Ascending aorta (tissue), 2 donors: ENCODE data around the gene SIRT7. TPM values are rescaled to one million over a fixed set of nuclear protein-coding genes. Genes with fewer than 3 reads are reported as not detected.
A peak's percentile ranks its signal among the peaks of the same experiment; 100 is the strongest.

ENCODE experiments used
- DNase-seq, 2 donors: peaks; one replicate each; pipeline ENCODE4 v3.0.0-alpha.2; 2019; ENCODE audit warnings: low spot score in 2 of 2
- H3K27ac ChIP-seq, 2 donors: fragments of 200-600 bp; sonication (generic); one replicate each; pipeline ENCODE4 v1.5.1; 2016 to 2017; ENCODE audit warnings: mild to moderate bottlenecking in 1 of 2
- H3K27me3 ChIP-seq: fragments of 200-600 bp; sonication (generic); one replicate; pipeline ENCODE4 v1.5.1; 2017
- H3K36me3 ChIP-seq, 2 donors: fragments of 200-600 bp; sonication (generic); one replicate each; pipeline ENCODE4 v1.5.1; 2016
- H3K4me1 ChIP-seq, 2 donors: fragments of 200-600 bp; sonication (generic); one replicate each; pipeline ENCODE4 v1.5.1; 2016 to 2017; ENCODE audit warnings: mild to moderate bottlenecking in 1 of 2
- H3K4me3 ChIP-seq, 2 donors: fragments of 200-600 bp; sonication (generic); one replicate each; pipeline ENCODE4 v1.5.1; 2016 to 2017; ENCODE audit warnings: mild to moderate bottlenecking in 1 of 2
- H3K9me3 ChIP-seq, 2 donors: fragments of 200-600 bp; sonication (generic); one replicate each; pipeline ENCODE4 v1.5.1; 2016
- CTCF ChIP-seq, 3 experiments: fragments of 200-600 bp in 2 of 3; fragments of 450-650 bp in 1 of 3; sonication (generic) in 2 of 3; IDR thresholded peaks; one replicate each; pipeline ENCODE4 v1.5.1; 2016 to 2019; ENCODE audit warnings: antibody characterized with exemption in 3 of 3, mild to moderate bottlenecking in 1 of 3, moderate library complexity in 1 of 3
- intact Hi-C: fragments of 100-400 bp; cut with DNase I; formaldehyde crosslinking; loops from one replicate; pipeline ENCODE4 v1.15.1; 2023
- total RNA-seq: library from RNA; depleted of rRNA; stranded (reverse); fragments of >200 nt; gene quantifications from one replicate; pipeline ENCODE4 v1.1.0, GENCODE V29; 2016

Gene SIRT7
- total RNA-seq, 1 donor from 2014 or later = 32.6 TPM

- Histone ChIP-seq H3K4me1 (peaks cover 11 to 12% of the 10 kb centered on the region in 2 donors), H3K4me3 (no peak overlapping the region), H3K27me3 (peaks cover 29% of the 10 kb centered on the region), H3K36me3 (no peaks in the 10 kb centered on the region), H3K27ac (no peak overlapping the region), H3K9me3 (no peaks in the 10 kb centered on the region)
- intact Hi-C loops = no loop called here
- no peak for DNase-seq
- no peak for TF ChIP-seq CTCF (IDR thresholded peaks at IDR 0.05)
These were observed 44.8 kb upstream of the SIRT7 start for GRCh38 chr17:81962499-81963441.

GRCh38 chr17:81961521-81962498 lies 43.8 kb upstream of the SIRT7 start:
- intact Hi-C loops = no loop called here
- no peak for TF ChIP-seq CTCF (IDR thresholded peaks at IDR 0.05)
- no peak for DNase-seq
- no peak overlapping the region for H3K27ac ChIP-seq
- H3K36me3 ChIP-seq = no peaks in the 10 kb centered on the region
- no peaks in the 10 kb centered on the region for H3K9me3 ChIP-seq
- H3K4me1 ChIP-seq = peaks cover 10 to 11% of the 10 kb centered on the region in 2 donors
- H3K4me3 ChIP-seq = no peak overlapping the region
- peaks cover 29% of the 10 kb centered on the region for H3K27me3 ChIP-seq

DNA sequence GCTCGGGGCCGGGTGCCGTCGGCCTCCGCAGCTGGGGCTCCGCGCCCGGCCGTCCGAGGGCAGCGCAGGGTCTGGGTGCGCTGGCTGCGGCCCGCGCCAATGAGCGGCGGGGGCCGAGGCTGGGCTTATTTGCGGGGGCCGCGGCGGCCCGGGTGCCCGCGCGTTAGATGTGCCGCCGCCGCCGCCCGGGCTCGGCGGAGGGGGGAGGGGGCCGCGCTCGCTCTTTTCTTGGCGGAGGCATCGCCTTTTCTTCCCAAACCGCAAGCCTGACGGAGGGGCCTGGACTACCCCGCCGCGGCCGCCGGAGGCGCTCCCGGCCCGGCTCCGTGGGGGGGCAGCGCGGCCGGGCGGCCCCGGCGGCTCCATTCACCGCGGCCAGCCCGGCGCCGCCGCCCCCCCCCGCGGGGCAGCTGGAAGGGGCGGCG lies 43.1 kb upstream of the SIRT7 start, which contains the start of gene NOTUM:
Gene NOTUM (minus strand): TSS at position 101 of the 425 bp plus-strand sequence. CDS start 278 bp downstream, outside the sequence.
- peak in 1 of 3 experiments; percentile 25 for TF ChIP-seq CTCF (IDR thresholded peaks at IDR 0.05)
- intact Hi-C loops = no loop called here
- Histone ChIP-seq H3K4me3 (peak within 1 kb of the TSS; percentile 50 to 64), H3K36me3 (no peaks in the 10 kb centered on the region), H3K27me3 (peaks cover 29% of the 10 kb centered on the region), H3K4me1 (peaks cover 10 to 11% of the 10 kb centered on the region in 2 donors), H3K27ac (no peak within 1 kb of the TSS), H3K9me3 (no peaks in the 10 kb centered on the region)
- no peak for DNase-seq

GRCh38 chr17:81960130-81960958 lies 42.4 kb upstream of the SIRT7 start:
- no peak for DNase-seq
- intact Hi-C loops = no loop called here
- Histone ChIP-seq H3K4me1 (peaks cover 10 to 11% of the 10 kb centered on the region in 2 donors), H3K36me3 (no peaks in the 10 kb centered on the region), H3K4me3 (peak overlapping the region; percentile 50 to 64), H3K27me3 (peaks cover 29% of the 10 kb centered on the region), H3K27ac (no peak overlapping the region), H3K9me3 (no peaks in the 10 kb centered on the region)
- TF ChIP-seq CTCF (IDR thresholded peaks at IDR 0.05) = no peak
